ENCODE results near the gene GRM8. TPM values are rescaled to one million over a fixed set of nuclear protein-coding genes. Genes with fewer than 3 reads are reported as not detected.

Gene GRM8
- total RNA-seq, 6 donors from 2014 or later = 0.49 to 6.5 (median 1.8) TPM; not detected in 3

GRCh38 chr7:126657599-126658358, 595.0 kb downstream of the GRM8 start:
- DNase-seq = no peak
- Histone ChIP-seq H3K27ac (no peak overlapping the region), H3K4me1 (no peaks in the 10 kb centered on the region), H3K4me3 (no peak overlapping the region), H3K9me3 (no peaks in the 10 kb centered on the region), H3K36me3 (no peaks in the 10 kb centered on the region), H3K27me3 (no peaks in the 10 kb centered on the region)
- ATAC-seq (ENCODE audit: low FRiP score in 2 of 2) = no peak
- WGBS, 2 donors = 53 to 57% methylated on average over 6 of the region's 6 CpGs
- TF ChIP-seq, protein P1, sequence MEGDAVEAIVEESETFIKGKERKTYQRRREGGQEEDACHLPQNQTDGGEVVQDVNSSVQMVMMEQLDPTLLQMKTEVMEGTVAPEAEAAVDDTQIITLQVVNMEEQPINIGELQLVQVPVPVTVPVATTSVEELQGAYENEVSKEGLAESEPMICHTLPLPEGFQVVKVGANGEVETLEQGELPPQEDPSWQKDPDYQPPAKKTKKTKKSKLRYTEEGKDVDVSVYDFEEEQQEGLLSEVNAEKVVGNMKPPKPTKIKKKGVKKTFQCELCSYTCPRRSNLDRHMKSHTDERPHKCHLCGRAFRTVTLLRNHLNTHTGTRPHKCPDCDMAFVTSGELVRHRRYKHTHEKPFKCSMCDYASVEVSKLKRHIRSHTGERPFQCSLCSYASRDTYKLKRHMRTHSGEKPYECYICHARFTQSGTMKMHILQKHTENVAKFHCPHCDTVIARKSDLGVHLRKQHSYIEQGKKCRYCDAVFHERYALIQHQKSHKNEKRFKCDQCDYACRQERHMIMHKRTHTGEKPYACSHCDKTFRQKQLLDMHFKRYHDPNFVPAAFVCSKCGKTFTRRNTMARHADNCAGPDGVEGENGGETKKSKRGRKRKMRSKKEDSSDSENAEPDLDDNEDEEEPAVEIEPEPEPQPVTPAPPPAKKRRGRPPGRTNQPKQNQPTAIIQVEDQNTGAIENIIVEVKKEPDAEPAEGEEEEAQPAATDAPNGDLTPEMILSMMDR (IDR thresholded peaks at IDR 0.05) = no peak
- TF ChIP-seq POLR2A (IDR thresholded peaks at IDR 0.05) (no peak), POLR2AphosphoS5 (IDR thresholded peaks at IDR 0.05) (no peak), EP300 (IDR thresholded peaks at IDR 0.05) (no peak)

DNA sequence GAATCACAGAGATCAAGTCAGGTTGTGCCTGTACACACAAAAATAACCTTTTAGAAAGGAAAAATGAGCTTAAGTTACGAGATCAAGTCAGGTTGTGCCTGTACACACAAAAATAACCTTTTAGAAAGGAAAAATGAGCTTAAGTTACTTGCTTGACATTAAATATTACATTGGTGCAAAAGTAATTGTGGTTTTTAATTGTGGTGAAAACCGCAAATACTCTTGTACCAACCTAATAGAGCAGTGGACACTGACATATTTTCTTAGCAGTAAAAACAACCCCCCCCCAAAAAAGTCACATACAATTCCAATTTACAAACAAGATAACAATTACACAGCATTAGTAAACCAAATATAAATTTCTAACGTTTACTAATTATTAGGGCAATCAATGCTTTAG, 595.6 kb downstream of the GRM8 start:
- no peak overlapping the region for H3K27ac ChIP-seq
- H3K27me3 ChIP-seq = no peaks in the 10 kb centered on the region
- 58 to 64% methylated on average over 3 of the region's 3 CpGs for WGBS, 2 donors
- H3K36me3 ChIP-seq = no peaks in the 10 kb centered on the region
- H3K4me1 ChIP-seq = no peaks in the 10 kb centered on the region
- TF ChIP-seq, protein P1 (IDR thresholded peaks at IDR 0.05) = no peak
- TF ChIP-seq POLR2A (IDR thresholded peaks at IDR 0.05) = no peak
- no peaks in the 10 kb centered on the region for H3K9me3 ChIP-seq
- ATAC-seq (ENCODE audit: low FRiP score in 2 of 2) (no peak), DNase-seq (no peak)
- H3K4me3 ChIP-seq = no peak overlapping the region

- no peaks in the 10 kb centered on the region for H3K9me3 ChIP-seq
- TF ChIP-seq POLR2A (IDR thresholded peaks at IDR 0.05) (no peak), POLR2AphosphoS5 (IDR thresholded peaks at IDR 0.05) (no peak), EP300 (IDR thresholded peaks at IDR 0.05) (no peak)
- TF ChIP-seq, protein P1 (IDR thresholded peaks at IDR 0.05) = no peak
Measured at GRCh38 chr7:126656165-126656564, 596.6 kb downstream of the GRM8 start.

DNA sequence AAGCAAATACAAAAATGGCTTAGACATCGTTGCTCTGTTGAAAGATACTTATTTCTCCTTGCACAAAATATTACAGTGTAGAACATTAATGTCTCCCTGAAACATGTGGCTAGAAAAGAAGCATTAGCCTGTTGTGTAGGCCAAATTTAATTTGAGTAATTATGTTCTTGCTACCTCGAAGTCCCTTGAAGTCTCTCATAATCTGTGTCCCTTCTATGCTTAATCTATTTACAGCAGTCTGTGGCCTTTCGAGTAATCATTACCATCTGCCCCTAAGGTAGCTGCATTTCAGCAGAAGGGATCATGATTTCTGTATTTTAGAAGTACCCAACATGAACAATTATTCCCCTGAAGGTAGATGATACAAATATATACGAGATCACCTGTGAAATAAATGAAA, 615.2 kb downstream of the GRM8 start:
- H3K27ac ChIP-seq = no peak overlapping the region
- H3K36me3 ChIP-seq = no peaks in the 10 kb centered on the region
- TF ChIP-seq EP300 (IDR thresholded peaks at IDR 0.05) (no peak), POLR2A (IDR thresholded peaks at IDR 0.05) (no peak), POLR2AphosphoS5 (IDR thresholded peaks at IDR 0.05) (no peak)
- H3K27me3 ChIP-seq = no peaks in the 10 kb centered on the region
- DNase-seq (no peak), ATAC-seq (ENCODE audit: low FRiP score in 2 of 2) (no peak)
- 75 to 79% methylated on average over 4 of the region's 4 CpGs for WGBS, 2 donors
- H3K4me1 ChIP-seq = no peaks in the 10 kb centered on the region
- H3K9me3 ChIP-seq = no peaks in the 10 kb centered on the region
- H3K4me3 ChIP-seq = no peak overlapping the region

More at GRCh38 chr7:126656165-126656564, 596.6 kb downstream of the GRM8 start:
- Histone ChIP-seq H3K4me1 (no peaks in the 10 kb centered on the region), H3K27ac (no peak overlapping the region), H3K27me3 (no peaks in the 10 kb centered on the region), H3K4me3 (no peak overlapping the region), H3K36me3 (no peaks in the 10 kb centered on the region)
- ATAC-seq (ENCODE audit: low FRiP score in 2 of 2) (no peak), DNase-seq (no peak)
- WGBS, 2 donors = 86 to 90% methylated on average over 6 of the region's 6 CpGs

DNA sequence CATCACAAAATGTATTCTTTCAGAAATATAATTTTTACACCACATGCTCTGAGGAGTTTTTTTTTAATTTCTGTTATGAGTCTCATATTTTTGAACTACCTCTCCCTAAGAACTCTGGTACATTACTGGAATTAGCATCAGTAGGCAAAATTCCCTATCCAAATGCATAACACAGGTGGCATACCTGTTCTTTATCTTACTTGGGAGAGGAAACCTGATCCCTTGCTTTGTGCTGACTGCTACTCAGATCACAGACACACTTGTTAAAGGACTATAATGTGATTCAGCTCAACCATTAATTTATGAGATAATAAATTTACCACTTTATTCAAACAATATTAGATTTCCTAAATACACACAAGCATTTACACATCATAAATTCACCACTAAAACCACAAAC, 617.2 kb downstream of the GRM8 start:
- ATAC-seq (ENCODE audit: low FRiP score in 2 of 2) (no peak), DNase-seq (no peak)
- TF ChIP-seq EP300 (IDR thresholded peaks at IDR 0.05) = no peak
- TF ChIP-seq POLR2A (IDR thresholded peaks at IDR 0.05) = no peak
- TF ChIP-seq, protein P1 (IDR thresholded peaks at IDR 0.05) = no peak
- TF ChIP-seq POLR2AphosphoS5 (IDR thresholded peaks at IDR 0.05) = no peak
- no peaks in the 10 kb centered on the region for H3K27me3 ChIP-seq
- H3K9me3 ChIP-seq = no peaks in the 10 kb centered on the region
- H3K36me3 ChIP-seq = no peaks in the 10 kb centered on the region
- H3K4me1 ChIP-seq = no peaks in the 10 kb centered on the region
- H3K27ac ChIP-seq = no peak overlapping the region
- H3K4me3 ChIP-seq = no peak overlapping the region

All from upper lobe of left lung (tissue), 6 donors.